Mesodermal cell (in vitro differentiated cells): ENCODE data around the gene MKI67. TPM values are rescaled to one million over a fixed set of nuclear protein-coding genes. Genes with fewer than 3 reads are reported as not detected.
"Not testable (repeated sequence)": the region's sequence is repeated elsewhere in the genome, so short reads cannot be mapped to it uniquely, and the experiment has no call there.

ENCODE experiments used
- H3K27ac ChIP-seq: 2 replicates; pipeline ENCODE4 v1.7.0; 2013; ENCODE audit warnings: mild to moderate bottlenecking, low read depth, low read length, moderate library complexity; ENCODE audit not compliant: severe bottlenecking
- H3K36me3 ChIP-seq: 2 replicates; pipeline ENCODE4 v1.7.1; 2013; ENCODE audit warnings: mild to moderate bottlenecking, low read length, moderate library complexity; ENCODE audit not compliant: control insufficient read depth, insufficient read depth
- H3K4me1 ChIP-seq: one replicate; pipeline ENCODE4 v1.7.1; 2013; ENCODE audit warnings: mild to moderate bottlenecking, low read length; ENCODE audit not compliant: insufficient read depth, control insufficient read depth, poor library complexity, severe bottlenecking
- H3K4me3 ChIP-seq: 2 replicates; pipeline ENCODE4 v1.7.0; 2013; ENCODE audit warnings: low read length, control low read depth, mild to moderate bottlenecking; ENCODE audit not compliant: insufficient read depth, poor library complexity, severe bottlenecking; ENCODE audit errors: extremely low read depth
- H3K9me3 ChIP-seq: 2 replicates; pipeline ENCODE4 v1.7.1; 2013; ENCODE audit warnings: mild to moderate bottlenecking, low read length, moderate library complexity; ENCODE audit not compliant: control insufficient read depth
- WGBS, 2 experiments: methylation state at CpG; one replicate each; pipeline ENCODE4 v1.1.5; 2013; ENCODE audit warnings: missing lambda C conversion rate in 2 of 2; ENCODE audit not compliant: insufficient coverage in 2 of 2; 5-methylcytosine and 5-hydroxymethylcytosine counted together
- polyA plus RNA-seq, 2 experiments: library from polyadenylated mRNA; stranded (reverse); fragments of 50-300 nt; gene quantifications; one replicate each; pipeline ENCODE4 v1.2.3, GENCODE V29; 2013

Gene MKI67
- polyA plus RNA-seq (2013, experiment 1 of 2), result 47.2 TPM
- 50.2 TPM for polyA plus RNA-seq (2013, experiment 2 of 2)

- WGBS, 2 experiments, result 0% methylated on average over 55 to 71 of the region's 95 CpGs
- no peak within 1 kb of the TSS for H3K27ac ChIP-seq
- H3K4me3 ChIP-seq, result peak within 1 kb of the TSS; percentile 84
- H3K4me1 ChIP-seq, result peaks cover 3% of the 10 kb centered on the region
- H3K36me3 ChIP-seq, result peaks cover 13% of the 10 kb centered on the region
- no peaks in the 10 kb centered on the region for H3K9me3 ChIP-seq
Observed at GRCh38 chr10:128125944-128126764, at the start of gene MKI67. Gene MKI67 (minus strand): TSS chr10:128126423. CDS start chr10:128125667, 756 bp downstream.

- 83 to 88% methylated on average over 3 to 4 of the region's 4 CpGs for WGBS, 2 experiments
- H3K4me1 ChIP-seq, result no peaks in the 10 kb centered on the region
- H3K9me3 ChIP-seq, result peaks cover 11% of the 10 kb centered on the region
- H3K27ac ChIP-seq, result no peak overlapping the region
- no peak overlapping the region for H3K4me3 ChIP-seq
- H3K36me3 ChIP-seq, result no peaks in the 10 kb centered on the region
Observed at GRCh38 chr10:128174581-128175559, 48.6 kb upstream of the MKI67 start.

GRCh38 chr10:128173386-128173785 is 47.2 kb upstream of the MKI67 start:
- WGBS, 2 experiments, result no CpG with 5 or more reads among the region's 1 CpG
- H3K27ac ChIP-seq, result no peak overlapping the region
- no peak overlapping the region for H3K4me3 ChIP-seq
- H3K36me3 ChIP-seq, result no peaks in the 10 kb centered on the region
- no peaks in the 10 kb centered on the region for H3K4me1 ChIP-seq
- peaks cover 11% of the 10 kb centered on the region for H3K9me3 ChIP-seq

GRCh38 chr10:128172756-128173155 is 46.5 kb upstream of the MKI67 start:
- Histone ChIP-seq H3K27ac (no peak overlapping the region), H3K36me3 (no peaks in the 10 kb centered on the region), H3K9me3 (peaks cover 11% of the 10 kb centered on the region), H3K4me3 (no peak overlapping the region), H3K4me1 (no peaks in the 10 kb centered on the region)
- WGBS, 2 experiments, result 92 to 100% methylated on average over 1 of the region's 1 CpG

- H3K27ac ChIP-seq, result no peak overlapping the region
- H3K4me1 ChIP-seq, result no peaks in the 10 kb centered on the region
- no peaks in the 10 kb centered on the region for H3K36me3 ChIP-seq
- peaks cover 8% of the 10 kb centered on the region for H3K9me3 ChIP-seq
- no peak overlapping the region for H3K4me3 ChIP-seq
- WGBS, 2 experiments, result 91 to 96% methylated on average over 4 to 7 of the region's 8 CpGs
Observed at GRCh38 chr10:128169811-128170379, 43.7 kb upstream of the MKI67 start.

GRCh38 chr10:128167926-128168520 is 41.8 kb upstream of the MKI67 start:
- 100% methylated on average over 1 to 2 of the region's 3 CpGs for WGBS, 2 experiments
- Histone ChIP-seq H3K4me1 (no peaks in the 10 kb centered on the region), H3K4me3 (no peak overlapping the region), H3K36me3 (no peaks in the 10 kb centered on the region), H3K27ac (no peak overlapping the region), H3K9me3 (no peaks in the 10 kb centered on the region)

- not testable (repeated sequence) for H3K36me3 ChIP-seq, H3K9me3 ChIP-seq, H3K4me1 ChIP-seq, H3K4me3 ChIP-seq, H3K27ac ChIP-seq
- 100% methylated on average over 3 to 4 of the region's 6 CpGs for WGBS, 2 experiments
Observed at GRCh38 chr10:128167123-128167522, 40.9 kb upstream of the MKI67 start.

- Histone ChIP-seq H3K4me3 (no peak overlapping the region), H3K9me3 (no peaks in the 10 kb centered on the region), H3K4me1 (no peaks in the 10 kb centered on the region), H3K27ac (no peak overlapping the region), H3K36me3 (no peaks in the 10 kb centered on the region)
- WGBS, 2 experiments, result no CpG with 5 or more reads among the region's 2 CpGs
Observed at GRCh38 chr10:128166151-128166550, 39.9 kb upstream of the MKI67 start.

GRCh38 chr10:128165536-128165935 is 39.3 kb upstream of the MKI67 start:
- Histone ChIP-seq H3K27ac (no peak overlapping the region), H3K36me3 (no peaks in the 10 kb centered on the region), H3K9me3 (no peaks in the 10 kb centered on the region), H3K4me3 (no peak overlapping the region), H3K4me1 (no peaks in the 10 kb centered on the region)
- 50 to 52% methylated on average over 5 to 6 of the region's 6 CpGs for WGBS, 2 experiments

- Histone ChIP-seq H3K4me3 (no peak overlapping the region), H3K4me1 (no peaks in the 10 kb centered on the region), H3K27ac (no peak overlapping the region), H3K9me3 (no peaks in the 10 kb centered on the region), H3K36me3 (no peaks in the 10 kb centered on the region)
- 88 to 91% methylated on average over 4 to 5 of the region's 5 CpGs for WGBS, 2 experiments
Observed at GRCh38 chr10:128163701-128164100, 37.5 kb upstream of the MKI67 start.
